Measurements from ENCODE around the gene NTN1. TPM values are rescaled to one million over a fixed set of nuclear protein-coding genes. Genes with fewer than 3 reads are reported as not detected.
A peak's percentile ranks its signal among the peaks of the same experiment; 100 is the strongest.
"Not testable (repeated sequence)": the region's sequence is repeated elsewhere in the genome, so short reads cannot be mapped to it uniquely, and the experiment has no call there.

The NTN1 gene
- total RNA-seq, 1 donor from 2014 or later, result 0.45 TPM

DNA sequence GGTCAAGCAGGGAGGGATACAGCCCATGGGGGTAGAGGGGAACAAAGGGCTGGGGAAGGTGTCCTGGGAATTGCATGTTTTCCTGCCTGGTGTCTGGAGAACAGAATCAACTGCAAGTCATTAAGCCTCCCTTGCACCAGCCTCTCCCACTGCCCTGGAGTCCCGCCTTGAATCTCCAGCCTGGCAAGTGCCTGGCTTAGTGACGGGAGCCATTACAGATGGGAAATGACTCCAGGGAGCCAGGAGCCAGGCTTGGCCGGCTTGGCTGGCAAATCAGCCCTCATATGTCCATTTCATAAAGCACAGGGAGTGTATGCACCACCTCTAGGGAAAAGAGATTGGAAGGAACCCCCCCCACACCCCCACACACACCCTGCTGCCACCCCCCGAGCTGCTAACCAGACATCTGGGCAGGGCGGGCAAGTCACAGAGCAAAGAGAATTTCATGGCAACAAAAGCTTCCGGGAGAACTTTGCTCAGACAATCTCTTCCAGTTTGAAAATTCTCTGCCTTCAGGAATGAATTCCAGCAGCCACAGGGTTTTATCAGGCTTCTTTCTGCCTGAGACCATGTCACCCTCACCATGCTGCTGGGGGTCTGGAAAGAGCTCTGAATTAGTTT is 127.7 kb downstream of the NTN1 start:
- no peaks in the 10 kb centered on the region for H3K9me3 ChIP-seq (ENCODE audit: low read depth)
- H3K79me2 ChIP-seq (ENCODE audit: low read depth), result no peaks in the 10 kb centered on the region
- H3F3A ChIP-seq (ENCODE audit: low read depth), result peaks cover 28% of the 10 kb centered on the region
- Mint-ChIP-seq H3K9me3 (no peaks in the 10 kb centered on the region), H3K4me3 (no peak overlapping the region), H3K4me1 (peaks cover 17% of the 10 kb centered on the region), H3K36me3 (no peaks in the 10 kb centered on the region), H3K27me3 (ENCODE audit: insufficient read depth, low read depth) (peaks cover 8% of the 10 kb centered on the region), H3K27ac (no peak overlapping the region)
- no peaks in the 10 kb centered on the region for H4K20me1 ChIP-seq (ENCODE audit: low read depth)
- H3K4me1 ChIP-seq, result peaks cover 36% of the 10 kb centered on the region
- no peak overlapping the region for H3K4me3 ChIP-seq
- DNase-seq (ENCODE audit: low spot score), result no peak
- H3K9ac ChIP-seq, result no peak overlapping the region
- H2AFZ ChIP-seq (replicated peaks), result no peak overlapping the region
- H3K27me3 ChIP-seq, result no peaks in the 10 kb centered on the region
- TF ChIP-seq EZH2phosphoT487 (IDR thresholded peaks at IDR 0.05) (no peak), EZH2 (IDR thresholded peaks at IDR 0.05) (no peak)
- TF ChIP-seq, protein P1, sequence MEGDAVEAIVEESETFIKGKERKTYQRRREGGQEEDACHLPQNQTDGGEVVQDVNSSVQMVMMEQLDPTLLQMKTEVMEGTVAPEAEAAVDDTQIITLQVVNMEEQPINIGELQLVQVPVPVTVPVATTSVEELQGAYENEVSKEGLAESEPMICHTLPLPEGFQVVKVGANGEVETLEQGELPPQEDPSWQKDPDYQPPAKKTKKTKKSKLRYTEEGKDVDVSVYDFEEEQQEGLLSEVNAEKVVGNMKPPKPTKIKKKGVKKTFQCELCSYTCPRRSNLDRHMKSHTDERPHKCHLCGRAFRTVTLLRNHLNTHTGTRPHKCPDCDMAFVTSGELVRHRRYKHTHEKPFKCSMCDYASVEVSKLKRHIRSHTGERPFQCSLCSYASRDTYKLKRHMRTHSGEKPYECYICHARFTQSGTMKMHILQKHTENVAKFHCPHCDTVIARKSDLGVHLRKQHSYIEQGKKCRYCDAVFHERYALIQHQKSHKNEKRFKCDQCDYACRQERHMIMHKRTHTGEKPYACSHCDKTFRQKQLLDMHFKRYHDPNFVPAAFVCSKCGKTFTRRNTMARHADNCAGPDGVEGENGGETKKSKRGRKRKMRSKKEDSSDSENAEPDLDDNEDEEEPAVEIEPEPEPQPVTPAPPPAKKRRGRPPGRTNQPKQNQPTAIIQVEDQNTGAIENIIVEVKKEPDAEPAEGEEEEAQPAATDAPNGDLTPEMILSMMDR (IDR thresholded peaks at IDR 0.05), result no peak
- H3K36me3 ChIP-seq, result no peaks in the 10 kb centered on the region
- H3K4me2 ChIP-seq, result no peak overlapping the region
- no peak overlapping the region for H3K27ac ChIP-seq

DNA sequence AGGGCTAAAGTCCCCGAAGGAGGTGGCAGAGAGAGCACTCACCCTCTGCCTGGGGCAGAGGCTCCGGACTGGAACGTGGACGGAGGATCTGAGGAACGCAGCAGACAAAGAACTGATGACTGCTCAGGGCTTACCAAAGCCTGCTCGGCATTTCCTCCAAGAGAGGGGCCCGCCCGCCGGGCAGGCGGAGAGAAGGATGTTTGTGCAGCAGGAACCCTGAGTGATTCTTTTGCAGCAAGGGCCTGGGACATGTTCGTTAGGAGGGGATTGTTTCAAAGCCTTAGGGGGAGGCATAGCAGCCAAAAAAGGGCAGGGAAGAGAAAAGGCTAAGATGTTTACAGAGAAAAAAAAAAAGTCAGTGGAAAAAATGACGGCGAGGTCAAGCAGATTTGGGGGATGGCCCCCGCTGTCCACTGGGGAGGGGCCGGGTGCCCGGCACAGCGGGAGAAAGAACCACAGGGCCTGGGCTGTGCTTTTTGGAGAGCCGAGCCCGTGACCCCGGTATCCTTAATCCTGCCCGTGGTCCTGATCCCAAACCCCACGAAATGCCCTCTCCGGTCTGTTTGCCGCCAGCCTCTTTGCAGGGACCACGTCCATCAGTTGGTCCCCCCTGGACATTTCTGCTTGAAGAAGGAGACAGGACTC is 129.3 kb downstream of the NTN1 start:
- H3K9me3 Mint-ChIP-seq, result no peaks in the 10 kb centered on the region
- H3K27me3 Mint-ChIP-seq (ENCODE audit: insufficient read depth, low read depth), result peaks cover 8% of the 10 kb centered on the region
- H3K4me3 ChIP-seq, result no peak overlapping the region
- peaks cover 17% of the 10 kb centered on the region for H3K4me1 Mint-ChIP-seq
- no peaks in the 10 kb centered on the region for H3K27me3 ChIP-seq
- no peaks in the 10 kb centered on the region for H3K36me3 Mint-ChIP-seq
- peak overlapping the region; percentile 50 for H3K4me2 ChIP-seq
- H3K36me3 ChIP-seq, result no peaks in the 10 kb centered on the region
- TF ChIP-seq, protein P1 (IDR thresholded peaks at IDR 0.05), result no peak
- TF ChIP-seq EZH2phosphoT487 (IDR thresholded peaks at IDR 0.05) (no peak), EZH2 (IDR thresholded peaks at IDR 0.05) (no peak)
- no peaks in the 10 kb centered on the region for H3K9me3 ChIP-seq (ENCODE audit: low read depth)
- no peaks in the 10 kb centered on the region for H3K79me2 ChIP-seq (ENCODE audit: low read depth)
- H3K9ac ChIP-seq, result no peak overlapping the region
- H4K20me1 ChIP-seq (ENCODE audit: low read depth), result no peaks in the 10 kb centered on the region
- H3F3A ChIP-seq (ENCODE audit: low read depth), result peaks cover 28% of the 10 kb centered on the region
- H3K27ac ChIP-seq, result peak overlapping the region; percentile 48
- peaks cover 29% of the 10 kb centered on the region for H3K4me1 ChIP-seq
- H3K27ac Mint-ChIP-seq, result peak overlapping the region; percentile 85
- DNase-seq (ENCODE audit: low spot score), result peak; percentile 83
- no peak overlapping the region for H3K4me3 Mint-ChIP-seq
- no peak overlapping the region for H2AFZ ChIP-seq (replicated peaks)

DNA sequence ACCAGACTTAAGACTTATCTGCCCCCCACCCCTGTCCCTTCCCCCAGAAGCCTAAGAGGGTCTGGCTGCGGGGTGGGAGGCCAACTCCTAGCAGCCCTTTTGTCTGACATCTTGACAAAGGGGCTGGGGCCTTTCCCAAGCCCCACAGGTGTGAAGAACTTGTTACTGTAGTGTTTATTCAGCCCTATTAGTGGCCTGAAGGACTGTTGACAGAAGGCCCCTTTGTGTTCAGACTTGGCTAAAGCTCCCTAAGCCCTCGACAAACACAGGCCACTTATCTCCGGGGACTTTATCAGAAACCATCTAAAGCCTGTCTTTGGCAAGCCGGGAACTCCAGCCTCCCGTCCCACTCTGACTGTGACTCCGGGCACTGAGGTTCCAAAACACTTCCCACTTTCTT is 129.8 kb downstream of the NTN1 start:
- Mint-ChIP-seq H3K4me1 (peaks cover 15% of the 10 kb centered on the region), H3K36me3 (no peaks in the 10 kb centered on the region), H3K27me3 (ENCODE audit: insufficient read depth, low read depth) (peaks cover 8% of the 10 kb centered on the region), H3K27ac (no peak overlapping the region), H3K9me3 (no peaks in the 10 kb centered on the region), H3K4me3 (no peak overlapping the region)
- H3K27me3 ChIP-seq, result no peaks in the 10 kb centered on the region
- H3K79me2 ChIP-seq (ENCODE audit: low read depth), result no peaks in the 10 kb centered on the region
- no peak overlapping the region for H3K9ac ChIP-seq
- H3K4me1 ChIP-seq, result peaks cover 29% of the 10 kb centered on the region
- peaks cover 28% of the 10 kb centered on the region for H3F3A ChIP-seq (ENCODE audit: low read depth)
- no peak overlapping the region for H3K4me3 ChIP-seq
- DNase-seq (ENCODE audit: low spot score), result peak; percentile 77
- H3K36me3 ChIP-seq, result no peaks in the 10 kb centered on the region
- no peak overlapping the region for H2AFZ ChIP-seq (replicated peaks)
- H3K27ac ChIP-seq, result peak overlapping the region; percentile 48
- H4K20me1 ChIP-seq (ENCODE audit: low read depth), result no peaks in the 10 kb centered on the region
- H3K9me3 ChIP-seq (ENCODE audit: low read depth), result no peaks in the 10 kb centered on the region
- TF ChIP-seq EZH2phosphoT487 (IDR thresholded peaks at IDR 0.05), result no peak
- H3K4me2 ChIP-seq, result peak overlapping the region; percentile 50

DNA sequence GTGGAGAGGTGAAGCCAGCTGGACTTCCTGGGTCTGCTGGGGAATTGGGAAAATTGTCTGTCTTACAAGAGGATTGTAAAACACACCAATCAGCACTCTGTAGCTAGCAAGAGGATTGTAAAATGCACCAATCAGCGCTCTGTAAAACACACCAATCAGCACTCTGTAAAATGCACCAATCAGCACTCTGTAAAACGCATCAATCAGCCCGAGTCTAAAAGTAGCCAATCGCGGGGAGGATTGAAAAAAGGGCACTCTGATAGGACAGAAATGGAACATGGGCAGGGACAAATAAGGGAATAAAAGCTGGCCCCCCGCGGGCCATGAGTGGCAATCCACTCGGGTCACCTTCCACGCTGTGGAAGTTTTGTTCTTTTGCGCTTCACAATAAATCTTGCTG is 130.4 kb downstream of the NTN1 start:
- not testable (repeated sequence) for H4K20me1 ChIP-seq (ENCODE audit: low read depth); H3K79me2 ChIP-seq (ENCODE audit: low read depth); H3K27ac Mint-ChIP-seq; H3K4me2 ChIP-seq; H3K27me3 Mint-ChIP-seq (ENCODE audit: insufficient read depth, low read depth); H3K4me3 Mint-ChIP-seq; H3K9ac ChIP-seq; H3K4me3 ChIP-seq; H3K9me3 ChIP-seq (ENCODE audit: low read depth); H3K27me3 ChIP-seq; H2AFZ ChIP-seq (replicated peaks); H3K36me3 Mint-ChIP-seq; H3K36me3 ChIP-seq; H3K9me3 Mint-ChIP-seq; DNase-seq (ENCODE audit: low spot score)
- H3K4me1 Mint-ChIP-seq, result peaks cover 15% of the 10 kb centered on the region
- Histone ChIP-seq H3K4me1 (peaks cover 29% of the 10 kb centered on the region), H3K27ac (peak overlapping the region; percentile 48), H3F3A (ENCODE audit: low read depth) (peaks cover 28% of the 10 kb centered on the region)
